ENCODE results near the gene DKK3.

The DKK3 gene

GRCh38 chr11:12029738-12030363 lies 21.4 kb upstream of the DKK3 start:
- DNase-seq: peak; percentile 63

- no peak for DNase-seq
These were observed 20.7 kb upstream of the DKK3 start for GRCh38 chr11:12029119-12029518.

GRCh38 chr11:12028303-12028702 lies 19.9 kb upstream of the DKK3 start:
- DNase-seq: no peak

GRCh38 chr11:12026331-12027211 lies 18.1 kb upstream of the DKK3 start:
- DNase-seq: no peak

GRCh38 chr11:12024254-12024926 lies 16.0 kb upstream of the DKK3 start:
- no peak for DNase-seq

- DNase-seq: no peak
These were observed 14.6 kb upstream of the DKK3 start for GRCh38 chr11:12023015-12023414.

GRCh38 chr11:12020546-12020945 lies 12.1 kb upstream of the DKK3 start:
- no peak for DNase-seq

GRCh38 chr11:12019866-12020416 lies 11.5 kb upstream of the DKK3 start:
- no peak for DNase-seq

GRCh38 chr11:12019337-12019736 lies 10.9 kb upstream of the DKK3 start:
- no peak for DNase-seq

GRCh38 chr11:12017865-12018453 lies 9.5 kb upstream of the DKK3 start:
- DNase-seq: no peak

GRCh38 chr11:12017243-12017678 lies 8.8 kb upstream of the DKK3 start:
- DNase-seq: peak; percentile 46

GRCh38 chr11:12016246-12016645 lies 7.8 kb upstream of the DKK3 start:
- no peak for DNase-seq

- DNase-seq: no peak
These were observed 7.1 kb upstream of the DKK3 start for GRCh38 chr11:12015486-12015885.

GRCh38 chr11:12013781-12014180 lies 5.4 kb upstream of the DKK3 start:
- no peak for DNase-seq

GRCh38 chr11:12009617-12010321 lies 1.3 kb upstream of the DKK3 start:
- no peak for DNase-seq

- DNase-seq: peak; percentile 56
These were observed 577 bp upstream of the DKK3 start for GRCh38 chr11:12008790-12009616.

GRCh38 chr11:12007230-12007593 lies 1.2 kb downstream of the DKK3 start:
- no peak for DNase-seq

- DNase-seq: no peak
These were observed 1.7 kb downstream of the DKK3 start for GRCh38 chr11:12006552-12007229.

- DNase-seq: peak; percentile 90
These were observed 3.0 kb downstream of the DKK3 start for GRCh38 chr11:12005476-12005875.

- no peak for DNase-seq
These were observed 3.4 kb downstream of the DKK3 start for GRCh38 chr11:12005061-12005460.

- no peak for DNase-seq
These were observed 4.6 kb downstream of the DKK3 start for GRCh38 chr11:12003815-12004214.
